ENCODE data around the gene ACOX3. TPM values are rescaled to one million over a fixed set of nuclear protein-coding genes. Genes with fewer than 3 reads are reported as not detected.

The ACOX3 gene
- total RNA-seq, 1 donor from 2014 or later = 74.5 TPM

DNA sequence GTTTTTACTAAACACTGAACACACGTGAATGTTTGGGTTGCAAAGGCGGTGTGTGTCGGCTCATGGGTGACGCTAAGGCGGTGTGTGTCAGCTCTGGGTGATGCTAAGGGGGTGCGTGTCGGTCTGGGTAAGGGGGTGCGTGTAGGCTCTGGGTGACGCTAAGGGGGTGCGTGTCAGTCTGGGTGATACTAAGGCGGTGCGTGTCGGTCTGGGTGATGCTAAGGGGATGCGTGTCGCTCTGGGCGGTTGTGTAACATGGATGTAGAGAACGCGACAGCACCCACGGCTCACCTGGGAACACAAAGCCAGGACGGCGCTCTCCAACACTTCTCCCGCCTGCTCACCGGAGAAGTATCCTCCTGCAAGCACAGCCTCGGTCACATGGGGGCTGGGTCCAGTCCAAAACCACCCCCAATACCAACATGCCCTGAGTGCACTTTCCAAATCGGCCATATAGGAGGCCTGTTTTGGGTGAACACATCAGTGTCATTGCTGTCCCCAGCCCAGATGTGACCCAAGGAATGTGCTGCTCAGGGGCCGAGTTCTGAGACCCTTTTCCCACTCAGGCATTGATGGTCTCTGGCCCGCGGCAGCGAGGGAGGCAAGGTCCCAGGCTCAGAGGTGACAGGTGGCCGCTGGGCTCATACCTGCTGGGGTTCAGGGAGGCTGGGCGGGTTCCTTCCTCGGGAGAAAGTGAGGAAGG is 67.1 kb downstream of the ACOX3 start:
- TF ChIP-seq, protein P1, sequence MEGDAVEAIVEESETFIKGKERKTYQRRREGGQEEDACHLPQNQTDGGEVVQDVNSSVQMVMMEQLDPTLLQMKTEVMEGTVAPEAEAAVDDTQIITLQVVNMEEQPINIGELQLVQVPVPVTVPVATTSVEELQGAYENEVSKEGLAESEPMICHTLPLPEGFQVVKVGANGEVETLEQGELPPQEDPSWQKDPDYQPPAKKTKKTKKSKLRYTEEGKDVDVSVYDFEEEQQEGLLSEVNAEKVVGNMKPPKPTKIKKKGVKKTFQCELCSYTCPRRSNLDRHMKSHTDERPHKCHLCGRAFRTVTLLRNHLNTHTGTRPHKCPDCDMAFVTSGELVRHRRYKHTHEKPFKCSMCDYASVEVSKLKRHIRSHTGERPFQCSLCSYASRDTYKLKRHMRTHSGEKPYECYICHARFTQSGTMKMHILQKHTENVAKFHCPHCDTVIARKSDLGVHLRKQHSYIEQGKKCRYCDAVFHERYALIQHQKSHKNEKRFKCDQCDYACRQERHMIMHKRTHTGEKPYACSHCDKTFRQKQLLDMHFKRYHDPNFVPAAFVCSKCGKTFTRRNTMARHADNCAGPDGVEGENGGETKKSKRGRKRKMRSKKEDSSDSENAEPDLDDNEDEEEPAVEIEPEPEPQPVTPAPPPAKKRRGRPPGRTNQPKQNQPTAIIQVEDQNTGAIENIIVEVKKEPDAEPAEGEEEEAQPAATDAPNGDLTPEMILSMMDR (IDR thresholded peaks at IDR 0.05) = no peak
- H3K4me3 ChIP-seq = no peak overlapping the region
- no peak for DNase-seq (ENCODE audit: low spot score in 2 of 2)
- H3K27ac ChIP-seq = no peak overlapping the region
- no peaks in the 10 kb centered on the region for H3K9me3 ChIP-seq
- no peaks in the 10 kb centered on the region for H3K4me1 ChIP-seq
- intact Hi-C loops (cut with DNase I) = no loop called here
- H3K36me3 ChIP-seq = peaks cover 24 to 84% of the 10 kb centered on the region in 2 donors
- H3K27me3 ChIP-seq = no peaks in the 10 kb centered on the region

DNA sequence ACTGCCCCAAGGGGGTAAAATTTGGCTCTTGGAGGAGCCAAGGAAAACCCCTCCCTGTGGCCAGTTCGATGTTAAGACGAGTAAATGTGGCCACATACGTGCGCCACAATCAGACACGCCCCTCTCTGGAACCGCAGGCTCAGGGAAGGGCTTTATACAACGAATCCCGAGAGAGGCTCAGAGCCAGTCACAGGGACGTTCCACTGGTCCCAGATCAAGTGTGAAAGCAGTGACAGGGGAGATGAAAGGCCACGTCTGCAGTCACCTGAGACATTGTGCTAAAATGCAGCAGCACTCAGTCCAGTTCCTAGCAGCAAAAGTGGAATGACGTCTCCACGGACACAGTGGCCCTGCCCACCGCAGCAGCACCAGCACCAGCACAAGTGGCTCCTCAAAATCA is 68.0 kb downstream of the ACOX3 start:
- Histone ChIP-seq H3K4me3 (no peak overlapping the region), H3K36me3 (peaks cover 22 to 75% of the 10 kb centered on the region in 2 donors), H3K9me3 (no peaks in the 10 kb centered on the region), H3K4me1 (no peaks in the 10 kb centered on the region), H3K27ac (no peak overlapping the region), H3K27me3 (no peaks in the 10 kb centered on the region)
- no peak for DNase-seq (ENCODE audit: low spot score in 2 of 2)
- TF ChIP-seq, protein P1 (IDR thresholded peaks at IDR 0.05) = no peak
- intact Hi-C loops (cut with DNase I) = no loop called here

DNA sequence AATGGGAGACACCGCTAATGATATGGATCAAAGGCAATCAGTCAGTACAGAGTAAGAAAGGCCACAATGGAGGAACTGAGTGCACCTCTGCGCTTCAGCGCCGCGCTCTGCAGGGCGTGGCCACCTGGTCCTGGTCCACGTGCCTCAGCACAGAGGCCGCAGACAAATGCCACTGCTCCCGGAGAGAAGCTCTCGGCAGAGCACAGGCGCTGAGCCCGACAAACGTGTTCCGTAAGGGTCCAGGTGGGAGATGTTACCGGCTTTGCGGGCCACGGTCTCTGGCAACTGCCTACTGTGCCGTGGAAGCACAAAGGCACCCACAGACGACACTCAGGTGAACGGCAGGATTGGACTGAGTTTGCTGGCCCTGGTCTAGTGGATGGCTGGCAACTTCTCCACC is 68.9 kb downstream of the ACOX3 start:
- intact Hi-C loops (cut with DNase I) = no loop called here
- Histone ChIP-seq H3K36me3 (peaks cover 24 to 70% of the 10 kb centered on the region in 2 donors), H3K9me3 (no peaks in the 10 kb centered on the region), H3K27me3 (no peaks in the 10 kb centered on the region), H3K27ac (no peak overlapping the region), H3K4me1 (no peaks in the 10 kb centered on the region), H3K4me3 (no peak overlapping the region)
- TF ChIP-seq, protein P1 (IDR thresholded peaks at IDR 0.05) = no peak
- DNase-seq (ENCODE audit: low spot score in 2 of 2) = no peak

DNA sequence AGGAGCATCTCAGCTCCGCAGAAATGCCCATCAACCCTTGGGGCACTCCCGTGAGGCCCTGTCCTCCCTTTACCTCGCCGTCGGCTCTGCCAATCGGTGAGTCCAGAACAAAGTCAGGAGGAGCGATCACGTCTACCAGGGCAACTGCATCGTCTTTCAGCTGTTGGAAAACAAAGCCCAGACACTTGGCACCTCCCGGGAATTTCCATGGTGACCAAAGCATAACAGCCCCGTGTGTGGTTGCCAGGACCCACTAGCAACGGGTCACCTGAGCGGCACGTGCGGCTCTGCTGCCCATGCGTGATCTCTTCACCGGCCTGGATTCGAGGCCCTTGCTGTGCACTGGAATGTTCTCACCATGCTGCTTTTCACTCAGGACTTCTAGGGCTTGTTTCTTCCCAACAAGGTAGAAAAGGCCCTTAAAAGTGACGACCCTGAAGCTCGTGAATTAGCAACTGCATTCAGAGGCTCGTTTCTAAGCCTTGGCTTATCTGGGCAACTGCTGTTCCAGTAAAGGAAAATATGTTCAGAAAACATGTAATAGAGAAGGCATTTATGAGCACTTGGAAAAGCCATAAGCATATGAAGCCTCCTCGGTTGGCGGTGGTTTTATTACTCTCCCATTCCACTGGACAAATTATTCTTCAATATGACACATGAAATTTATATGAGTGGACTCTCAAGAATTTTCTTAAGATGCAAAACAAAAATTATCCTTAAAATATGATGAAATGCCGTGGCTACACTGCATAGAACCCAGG is 69.5 kb downstream of the ACOX3 start:
- Histone ChIP-seq H3K36me3 (peaks cover 28 to 72% of the 10 kb centered on the region in 2 donors), H3K4me1 (no peaks in the 10 kb centered on the region), H3K27me3 (no peaks in the 10 kb centered on the region), H3K9me3 (no peaks in the 10 kb centered on the region), H3K27ac (no peak overlapping the region), H3K4me3 (no peak overlapping the region)
- intact Hi-C loops (cut with DNase I) = no loop called here
- TF ChIP-seq, protein P1 (IDR thresholded peaks at IDR 0.05) = no peak
- DNase-seq (ENCODE audit: low spot score in 2 of 2) = no peak

DNA sequence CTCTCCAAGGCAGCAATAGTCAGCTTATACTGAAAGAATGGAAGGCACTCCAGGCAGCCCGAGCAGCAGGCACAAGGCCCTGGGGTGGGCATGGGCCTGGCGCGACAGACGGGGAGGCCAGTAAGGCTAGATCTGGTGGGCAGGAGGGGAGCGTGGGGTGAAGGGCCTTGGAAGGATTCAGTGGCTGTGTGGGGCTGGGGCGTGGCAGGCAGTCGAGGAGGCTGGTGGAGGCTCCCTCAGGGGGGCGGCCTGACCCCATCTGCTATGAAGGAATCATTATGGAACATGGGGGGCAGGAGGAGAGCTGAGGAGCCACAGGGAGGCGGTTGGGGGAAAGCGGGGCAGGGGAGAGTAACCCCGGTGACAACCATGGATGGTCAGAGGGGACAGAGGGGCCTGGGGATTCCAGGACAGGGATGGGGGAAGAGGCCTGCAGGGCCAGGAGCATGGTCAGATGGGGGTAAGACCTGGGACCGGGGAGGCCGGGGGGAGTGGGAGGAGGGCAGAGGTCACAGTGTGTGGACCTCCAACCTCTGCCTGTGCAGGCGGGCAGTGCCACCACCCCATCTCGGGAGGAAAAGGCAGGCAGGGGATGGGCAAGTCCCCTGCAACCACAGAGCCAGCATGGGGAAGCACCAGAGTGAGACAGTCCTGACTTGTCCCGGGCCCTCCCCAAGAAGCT is 70.3 kb downstream of the ACOX3 start:
- H3K27ac ChIP-seq = no peak overlapping the region
- no peak for DNase-seq (ENCODE audit: low spot score in 2 of 2)
- no peaks in the 10 kb centered on the region for H3K4me1 ChIP-seq
- no peak overlapping the region for H3K4me3 ChIP-seq
- H3K27me3 ChIP-seq = no peaks in the 10 kb centered on the region
- H3K9me3 ChIP-seq = no peaks in the 10 kb centered on the region
- intact Hi-C loops (cut with DNase I) = no loop called here
- H3K36me3 ChIP-seq = peaks cover 36 to 72% of the 10 kb centered on the region in 2 donors
- TF ChIP-seq, protein P1 (IDR thresholded peaks at IDR 0.05) = no peak

Measured in ascending aorta (tissue), 2 donors.